K562 (cell line): ENCODE data around the gene RHEX.

Experiments
- CREM ChIP-seq: IDR thresholded peaks from 2 replicates; pipeline ENCODE4 v1.6.1; 2014; ENCODE audit warnings: antibody characterized with exemption, low read depth
- CTCF ChIP-seq, 3 experiments: IDR thresholded peaks in 2 of 3; conservative IDR thresholded peaks in 1 of 3; 2 replicates each; pipeline ENCODE4 v1.5.1; 2011 to 2012; ENCODE audit warnings: low read length in 3 of 3, mild to moderate bottlenecking in 3 of 3, control low read depth in 2 of 3, improper control_type of control experiment in 1 of 3, inconsistent platforms in 1 of 3, low read depth in 1 of 3, mixed read lengths in 1 of 3, moderate library complexity in 1 of 3; ENCODE audit not compliant: insufficient read depth in 2 of 3
- CUX1 ChIP-seq: fragments of 200-800 bp; sonication (Bioruptor generic); IDR thresholded peaks from 2 replicates; pipeline ENCODE4 v1.6.1; 2016; ENCODE audit warnings: missing genetic modification characterization, missing compliant biosample characterization
- ELK1 ChIP-seq: sonication (generic); formaldehyde crosslinking; IDR thresholded peaks from 2 replicates; pipeline ENCODE4 v1.8.1; 2022; ENCODE audit warnings: missing genetic modification reagents
- EP300 ChIP-seq: IDR thresholded peaks from 2 replicates; pipeline ENCODE4 v1.6.1; 2012; ENCODE audit warnings: low read length, improper control_type of control experiment
- HDGF ChIP-seq: fragments of 450-650 bp; IDR thresholded peaks from 2 replicates; pipeline ENCODE4 v1.6.1; 2016
- JUNB ChIP-seq: fragments of 450-650 bp; formaldehyde crosslinking; conservative IDR thresholded peaks from 2 replicates; pipeline ENCODE4 v1.4.0; 2020; ENCODE audit warnings: mild to moderate bottlenecking
- MTA3 ChIP-seq: fragments of 450-650 bp; formaldehyde crosslinking; IDR thresholded peaks from 2 replicates; pipeline ENCODE4 v1.6.1; 2017; ENCODE audit warnings: mild to moderate bottlenecking, borderline replicate concordance
- NR2C2 ChIP-seq, 2 experiments: fragments of 200-800 bp in 1 of 2; sonication (Bioruptor generic) in 1 of 2; sonication (generic) in 1 of 2; formaldehyde crosslinking in 1 of 2; IDR thresholded peaks; 2 replicates each; pipeline versions ENCODE4 v1.6.1 to v1.8.0; 2016 to 2022; ENCODE audit warnings: mild to moderate bottlenecking in 1 of 2, missing compliant biosample characterization in 1 of 2, missing genetic modification characterization in 1 of 2, missing genetic modification reagents in 1 of 2
- POLR2AphosphoS5 ChIP-seq: IDR thresholded peaks from 2 replicates; pipeline ENCODE4 v1.6.1; 2011; ENCODE audit warnings: mild to moderate bottlenecking, low read depth, low read length, moderate library complexity; ENCODE audit not compliant: control insufficient read depth, insufficient read depth
- SRSF9 ChIP-seq: fragments of 200-400 bp; formaldehyde crosslinking; IDR thresholded peaks from 2 replicates; pipeline ENCODE4 v1.6.1; 2017; ENCODE audit warnings: low read depth, low read length, borderline replicate concordance
- TGIF2 ChIP-seq: sonication (generic); formaldehyde crosslinking; IDR thresholded peaks from 2 replicates; pipeline ENCODE4 v1.8.1; 2022; ENCODE audit warnings: mild to moderate bottlenecking, missing genetic modification reagents, moderate library complexity
- ZNF232 ChIP-seq: sonication (generic); formaldehyde crosslinking; IDR thresholded peaks from 2 replicates; pipeline ENCODE4 v1.8.0; 2022; ENCODE audit warnings: mild to moderate bottlenecking, missing genetic modification reagents

- TF ChIP-seq SRSF9 (no peak), NR2C2 (CRISPR knock-in tag; IDR thresholded peaks at IDR 0.05) (no peak), NR2C2 (tag; IDR thresholded peaks at IDR 0.05) (no peak), CREM (no peak), TGIF2 (CRISPR knock-in tag) (no peak), EP300 (no peak), CTCF (IDR thresholded peaks at IDR 0.05 in 2 of 3, conservative IDR thresholded peaks at IDR 0.05 in 1 of 3; ENCODE audit: insufficient read depth in 2 of 3, low read depth in 1 of 3, low read length in 3 of 3) (no peak), ELK1 (no peak), CUX1 (CRISPR knock-in tag) (no peak), JUNB (no peak), MTA3 (no peak), POLR2AphosphoS5 (no peak), HDGF (no peak), ZNF232 (CRISPR knock-in tag) (no peak)
Measured at GRCh38 chr1:206003854-206004800, 48.8 kb upstream of the RHEX start.
